Stimulated activated CD4-positive, alpha-beta T cell treated with anti-CD3 and anti-CD28 coated beads, Interleukin-4, amount 100 ng/mL, for 1 hour (primary cell): ENCODE results near the gene ACOXL.
A peak's percentile ranks its signal among the peaks of the same experiment; 100 is the strongest.

Source experiments
- DNase-seq: peaks from one replicate; pipeline ENCODE4 v3.0.0-alpha.2; 2020

ACOXL gene

GRCh38 chr2:110799376-110799775, 67.0 kb downstream of the ACOXL start:
- no peak for DNase-seq

GRCh38 chr2:110800611-110801402, 68.4 kb downstream of the ACOXL start:
- DNase-seq: no peak

- DNase-seq: no peak
Observed at GRCh38 chr2:110802208-110802932, 70.0 kb downstream of the ACOXL start.

GRCh38 chr2:110804433-110804832, 72.1 kb downstream of the ACOXL start:
- DNase-seq: no peak

- DNase-seq: peak; percentile 53
Observed at GRCh38 chr2:110804915-110805314, 72.5 kb downstream of the ACOXL start.

GRCh38 chr2:110805894-110806452, 73.6 kb downstream of the ACOXL start:
- no peak for DNase-seq

- DNase-seq: no peak
Observed at GRCh38 chr2:110807522-110807921, 75.1 kb downstream of the ACOXL start.

- no peak for DNase-seq
Observed at GRCh38 chr2:110810404-110810803, 78.0 kb downstream of the ACOXL start.

- DNase-seq: no peak
Observed at GRCh38 chr2:110812726-110813645, 80.6 kb downstream of the ACOXL start.

GRCh38 chr2:110813896-110814295, 81.5 kb downstream of the ACOXL start:
- DNase-seq: no peak

GRCh38 chr2:110815938-110816337, 83.6 kb downstream of the ACOXL start:
- DNase-seq: no peak

GRCh38 chr2:110816404-110817365, 84.3 kb downstream of the ACOXL start:
- DNase-seq: no peak

- DNase-seq: no peak
Observed at GRCh38 chr2:110818767-110819481, 86.6 kb downstream of the ACOXL start.

- no peak for DNase-seq
Observed at GRCh38 chr2:110819711-110820110, 87.3 kb downstream of the ACOXL start.

- no peak for DNase-seq
Observed at GRCh38 chr2:110820128-110820527, 87.8 kb downstream of the ACOXL start.

- DNase-seq: no peak
Observed at GRCh38 chr2:110823165-110823564, 90.8 kb downstream of the ACOXL start.

- no peak for DNase-seq
Observed at GRCh38 chr2:110827511-110827910, 95.1 kb downstream of the ACOXL start.

- no peak for DNase-seq
Observed at GRCh38 chr2:110828330-110828729, 96.0 kb downstream of the ACOXL start.

GRCh38 chr2:110829413-110830146, 97.2 kb downstream of the ACOXL start:
- no peak for DNase-seq

- DNase-seq: no peak
Observed at GRCh38 chr2:110832740-110833139, 100.4 kb downstream of the ACOXL start.
